ENCODE results near the gene UNC13B. TPM values are rescaled to one million over a fixed set of nuclear protein-coding genes. Genes with fewer than 3 reads are reported as not detected.

UNC13B gene
- total RNA-seq, 1 donor from 2014 or later, result 111 TPM

- Mint-ChIP-seq H3K36me3 (ENCODE audit: insufficient read depth) (peaks cover 21% of the 10 kb centered on the region), H3K9me3 (ENCODE audit: low read depth) (no peaks in the 10 kb centered on the region), H3K27ac (peak overlapping the region; percentile 65), H3K27me3 (no peaks in the 10 kb centered on the region), H3K4me3 (ENCODE audit: low read depth) (no peak overlapping the region), H3K4me1 (ENCODE audit: low read depth) (no peaks in the 10 kb centered on the region)
- no peak for TF ChIP-seq CTCF (IDR thresholded peaks at IDR 0.05; ENCODE audit: unreplicated experiment)
- DNase-seq (ENCODE audit: low spot score, unreplicated experiment), result no peak
Measured at GRCh38 chr9:35322075-35322885, 160.5 kb downstream of the UNC13B start.

GRCh38 chr9:35324966-35325365 is 163.2 kb downstream of the UNC13B start:
- Mint-ChIP-seq H3K27me3 (no peaks in the 10 kb centered on the region), H3K4me1 (ENCODE audit: low read depth) (no peaks in the 10 kb centered on the region), H3K36me3 (ENCODE audit: insufficient read depth) (peaks cover 17% of the 10 kb centered on the region), H3K4me3 (ENCODE audit: low read depth) (no peak overlapping the region), H3K9me3 (ENCODE audit: low read depth) (no peaks in the 10 kb centered on the region), H3K27ac (no peak overlapping the region)
- no peak for DNase-seq (ENCODE audit: low spot score, unreplicated experiment)
- no peak for TF ChIP-seq CTCF (IDR thresholded peaks at IDR 0.05; ENCODE audit: unreplicated experiment)

GRCh38 chr9:35333551-35333950 is 171.7 kb downstream of the UNC13B start:
- TF ChIP-seq CTCF (IDR thresholded peaks at IDR 0.05; ENCODE audit: unreplicated experiment), result no peak
- DNase-seq (ENCODE audit: low spot score, unreplicated experiment), result no peak
- no peaks in the 10 kb centered on the region for H3K9me3 Mint-ChIP-seq (ENCODE audit: low read depth)
- H3K36me3 Mint-ChIP-seq (ENCODE audit: insufficient read depth), result peaks cover 11% of the 10 kb centered on the region
- no peaks in the 10 kb centered on the region for H3K4me1 Mint-ChIP-seq (ENCODE audit: low read depth)
- no peaks in the 10 kb centered on the region for H3K27me3 Mint-ChIP-seq
- no peak overlapping the region for H3K27ac Mint-ChIP-seq
- H3K4me3 Mint-ChIP-seq (ENCODE audit: low read depth), result no peak overlapping the region

- Mint-ChIP-seq H3K9me3 (ENCODE audit: low read depth) (no peaks in the 10 kb centered on the region), H3K36me3 (ENCODE audit: insufficient read depth) (peaks cover 5% of the 10 kb centered on the region), H3K4me3 (ENCODE audit: low read depth) (no peak overlapping the region), H3K27ac (no peak overlapping the region), H3K27me3 (no peaks in the 10 kb centered on the region), H3K4me1 (ENCODE audit: low read depth) (no peaks in the 10 kb centered on the region)
- DNase-seq (ENCODE audit: low spot score, unreplicated experiment), result no peak
- TF ChIP-seq CTCF (IDR thresholded peaks at IDR 0.05; ENCODE audit: unreplicated experiment), result no peak
Measured at GRCh38 chr9:35335164-35335563, 173.4 kb downstream of the UNC13B start.

- no peak overlapping the region for H3K27ac Mint-ChIP-seq
- no peak overlapping the region for H3K4me3 Mint-ChIP-seq (ENCODE audit: low read depth)
- no peaks in the 10 kb centered on the region for H3K27me3 Mint-ChIP-seq
- DNase-seq (ENCODE audit: low spot score, unreplicated experiment), result no peak
- H3K9me3 Mint-ChIP-seq (ENCODE audit: low read depth), result no peaks in the 10 kb centered on the region
- peaks cover 3% of the 10 kb centered on the region for H3K36me3 Mint-ChIP-seq (ENCODE audit: insufficient read depth)
- no peaks in the 10 kb centered on the region for H3K4me1 Mint-ChIP-seq (ENCODE audit: low read depth)
- no peak for TF ChIP-seq CTCF (IDR thresholded peaks at IDR 0.05; ENCODE audit: unreplicated experiment)
Measured at GRCh38 chr9:35338086-35338485, 176.3 kb downstream of the UNC13B start.
